Esophagus muscularis mucosa (tissue), 3 donors: ENCODE results near the gene TMEM167B.

Experiments
- POLR2A ChIP-seq: fragments of 450-650 bp; IDR thresholded peaks from one replicate; pipeline ENCODE4 v1.6.1; 2017; ENCODE audit warnings: antibody characterized with exemption, moderate library complexity, mild to moderate bottlenecking, low read depth
- TF ChIP-seq, protein P1 (sequence below), 3 experiments: fragments of 200-600 bp in 2 of 3; fragments of 450-650 bp in 1 of 3; sonication (generic) in 2 of 3; IDR thresholded peaks; one replicate each; pipeline ENCODE4 v1.5.1; 2017 to 2019; ENCODE audit warnings: antibody characterized with exemption in 3 of 3, mild to moderate bottlenecking in 2 of 3, moderate library complexity in 1 of 3

- TF ChIP-seq, protein P1, sequence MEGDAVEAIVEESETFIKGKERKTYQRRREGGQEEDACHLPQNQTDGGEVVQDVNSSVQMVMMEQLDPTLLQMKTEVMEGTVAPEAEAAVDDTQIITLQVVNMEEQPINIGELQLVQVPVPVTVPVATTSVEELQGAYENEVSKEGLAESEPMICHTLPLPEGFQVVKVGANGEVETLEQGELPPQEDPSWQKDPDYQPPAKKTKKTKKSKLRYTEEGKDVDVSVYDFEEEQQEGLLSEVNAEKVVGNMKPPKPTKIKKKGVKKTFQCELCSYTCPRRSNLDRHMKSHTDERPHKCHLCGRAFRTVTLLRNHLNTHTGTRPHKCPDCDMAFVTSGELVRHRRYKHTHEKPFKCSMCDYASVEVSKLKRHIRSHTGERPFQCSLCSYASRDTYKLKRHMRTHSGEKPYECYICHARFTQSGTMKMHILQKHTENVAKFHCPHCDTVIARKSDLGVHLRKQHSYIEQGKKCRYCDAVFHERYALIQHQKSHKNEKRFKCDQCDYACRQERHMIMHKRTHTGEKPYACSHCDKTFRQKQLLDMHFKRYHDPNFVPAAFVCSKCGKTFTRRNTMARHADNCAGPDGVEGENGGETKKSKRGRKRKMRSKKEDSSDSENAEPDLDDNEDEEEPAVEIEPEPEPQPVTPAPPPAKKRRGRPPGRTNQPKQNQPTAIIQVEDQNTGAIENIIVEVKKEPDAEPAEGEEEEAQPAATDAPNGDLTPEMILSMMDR (IDR thresholded peaks at IDR 0.05), result peak in 2 of 3 experiments; percentile 54 to 55
- peak; percentile 94 for TF ChIP-seq POLR2A
Measured at GRCh38 chr1:109075531-109076490, 14.8 kb upstream of the TMEM167B start, which contains the start of gene TAF13.
